Peyer's patch (tissue), 4 donors: ENCODE measurements around the gene KRTCAP2.

Source experiments
- CTCF ChIP-seq, 6 experiments: fragments of 450-650 bp in 4 of 6; fragments of 200-600 bp in 2 of 6; sonication (generic) in 1 of 6; IDR thresholded peaks; one replicate each; pipeline ENCODE4 v1.5.1; 2017 to 2019; ENCODE audit warnings: antibody characterized with exemption in 6 of 6, mild to moderate bottlenecking in 3 of 6, moderate library complexity in 1 of 6
- POLR2A ChIP-seq, 2 donors: fragments of 450-650 bp; IDR thresholded peaks; one replicate each; pipeline ENCODE4 v1.5.1; 2017; ENCODE audit warnings: antibody characterized with exemption in 2 of 2, mild to moderate bottlenecking in 2 of 2, moderate library complexity in 2 of 2

GRCh38 chr1:155137154-155137949, 35.8 kb downstream of the KRTCAP2 start:
- TF ChIP-seq CTCF (IDR thresholded peaks at IDR 0.05) (no peak), POLR2A (IDR thresholded peaks at IDR 0.05) (no peak)
